Thymus (tissue), 11 donors: Measurements from ENCODE around the gene TMEM114. TPM values are rescaled to one million over a fixed set of nuclear protein-coding genes. Genes with fewer than 3 reads are reported as not detected.

Experiments
- DNase-seq, 9 donors: peaks; one replicate each; pipeline ENCODE4 v3.0.0-alpha.2; 2013; ENCODE audit warnings: low spot score in 9 of 9, low read depth in 6 of 9, missing footprints in 1 of 9
- H3K27ac ChIP-seq, 2 donors: one replicate each; pipeline ENCODE4 v1.5.1; 2013; ENCODE audit warnings: control low read depth in 1 of 2, low read depth in 1 of 2, low read length in 1 of 2, mild to moderate bottlenecking in 1 of 2, moderate library complexity in 1 of 2
- H3K27me3 ChIP-seq, 2 donors: one replicate each; pipeline ENCODE4 v1.5.1; 2013; ENCODE audit warnings: low read length in 1 of 2; ENCODE audit not compliant: control insufficient read depth in 2 of 2, insufficient read depth in 1 of 2
- H3K36me3 ChIP-seq, 2 donors: one replicate each; pipeline ENCODE4 v1.5.1; 2013; ENCODE audit warnings: low read length in 1 of 2, mild to moderate bottlenecking in 1 of 2, moderate library complexity in 1 of 2; ENCODE audit not compliant: control insufficient read depth in 2 of 2, insufficient read depth in 2 of 2
- H3K4me1 ChIP-seq, 2 donors: one replicate each; pipeline ENCODE4 v1.5.1; 2013; ENCODE audit warnings: low read length in 2 of 2; ENCODE audit not compliant: control insufficient read depth in 2 of 2, insufficient read depth in 2 of 2
- H3K4me3 ChIP-seq, 2 donors: one replicate each; pipeline ENCODE4 v1.5.1; 2013; ENCODE audit warnings: low read length in 2 of 2, control low read depth in 1 of 2, mild to moderate bottlenecking in 1 of 2
- H3K9me3 ChIP-seq, 2 donors: one replicate each; pipeline ENCODE4 v1.5.1; 2013; ENCODE audit warnings: low read length in 1 of 2, mild to moderate bottlenecking in 1 of 2; ENCODE audit not compliant: control insufficient read depth in 2 of 2, insufficient read depth in 1 of 2
- WGBS: extraction: QIAGEN DNeasy Blood & Tissue Kit; methylation state at CpG from one replicate; pipeline ENCODE4 v1.1.7; 2013; 5-methylcytosine and 5-hydroxymethylcytosine counted together
- polyA plus RNA-seq: library from polyadenylated mRNA; stranded (reverse); fragments of 200-250 nt; gene quantifications from one replicate; pipeline ENCODE4 v1.2.3, GENCODE V29; 2013
- total RNA-seq: library from RNA; stranded (reverse); fragments of 120-200 nt; gene quantifications from one replicate; pipeline ENCODE4 v1.2.4, GENCODE V29; 2013
- donor health status: healthy.

The TMEM114 gene
- total and polyA plus RNA-seq, 2 donors = 0.14 to 0.34 TPM

DNA sequence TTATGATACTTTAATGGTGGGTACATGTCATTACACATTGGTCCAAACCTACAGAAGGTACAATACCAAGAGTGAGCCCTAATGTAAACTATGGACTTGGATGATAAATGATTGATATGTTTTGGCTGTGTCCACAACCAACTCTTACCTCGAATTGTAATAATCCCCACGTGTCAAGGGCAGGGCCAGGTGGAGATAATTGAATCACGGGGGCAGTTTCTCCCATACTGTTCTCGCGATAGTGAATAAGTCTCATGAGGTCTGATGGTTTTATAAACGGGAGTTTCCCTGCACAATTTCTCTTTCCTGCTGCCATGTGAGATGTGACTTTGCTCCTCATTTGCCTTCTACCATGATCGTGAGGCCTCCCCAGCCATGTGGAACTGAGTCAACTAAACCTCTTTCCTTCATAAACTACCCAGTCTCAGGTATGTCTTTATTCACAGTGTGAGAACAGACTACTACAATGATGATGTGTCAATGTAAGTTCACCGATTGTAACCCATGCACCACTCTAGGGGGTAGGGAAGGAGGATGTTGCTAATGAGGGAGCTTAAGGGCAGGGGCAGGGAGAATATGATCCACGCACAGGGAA is 24.2 kb upstream of the TMEM114 start:
- Histone ChIP-seq H3K9me3 (peaks cover 0 to under 1% of the 10 kb centered on the region in 2 donors), H3K36me3 (no peaks in the 10 kb centered on the region), H3K4me1 (no peaks in the 10 kb centered on the region), H3K4me3 (no peak overlapping the region), H3K27ac (no peak overlapping the region), H3K27me3 (peaks cover 0 to 9% of the 10 kb centered on the region in 2 donors)
- DNase-seq = no peak
- 85% methylated on average over 9 of the region's 9 CpGs for WGBS

DNA sequence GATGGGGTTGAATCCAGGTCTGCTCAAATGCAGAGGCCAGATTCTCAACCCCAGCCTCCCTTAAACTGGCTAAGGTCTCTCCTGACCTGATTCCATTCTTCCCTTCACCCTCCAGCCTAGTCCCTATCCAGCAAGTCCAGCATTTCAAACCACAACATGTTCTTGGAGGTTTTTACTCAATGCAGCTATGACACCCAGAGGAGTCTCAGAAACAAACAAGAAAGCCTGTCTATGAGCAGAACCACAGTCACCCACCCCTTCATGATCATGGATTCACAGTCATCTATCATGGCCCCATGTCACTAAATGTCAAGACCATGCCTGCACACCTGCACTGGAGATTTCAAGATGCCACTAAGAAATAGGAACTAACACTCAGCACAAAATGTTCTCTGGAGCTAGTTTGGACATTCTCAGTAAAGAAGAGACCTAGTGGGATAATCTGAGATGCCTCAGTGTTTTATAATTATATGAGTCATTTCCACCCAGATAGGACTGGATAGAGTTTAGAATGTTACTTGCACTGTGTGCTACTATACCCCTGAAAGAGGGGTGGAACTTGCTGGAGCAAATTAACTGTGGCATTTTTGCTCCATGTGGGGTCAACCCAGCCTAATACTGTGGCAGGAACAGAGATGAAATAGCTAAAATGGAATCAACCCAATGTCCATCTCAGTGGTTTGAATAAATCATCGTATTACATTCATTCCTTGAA is 21.7 kb upstream of the TMEM114 start:
- Histone ChIP-seq H3K4me3 (no peak overlapping the region), H3K27me3 (no peaks in the 10 kb centered on the region), H3K4me1 (no peaks in the 10 kb centered on the region), H3K9me3 (peaks cover 0 to 1% of the 10 kb centered on the region in 2 donors), H3K27ac (no peak overlapping the region), H3K36me3 (no peaks in the 10 kb centered on the region)
- 100% methylated on average over 1 of the region's 1 CpG for WGBS
- DNase-seq = no peak

DNA sequence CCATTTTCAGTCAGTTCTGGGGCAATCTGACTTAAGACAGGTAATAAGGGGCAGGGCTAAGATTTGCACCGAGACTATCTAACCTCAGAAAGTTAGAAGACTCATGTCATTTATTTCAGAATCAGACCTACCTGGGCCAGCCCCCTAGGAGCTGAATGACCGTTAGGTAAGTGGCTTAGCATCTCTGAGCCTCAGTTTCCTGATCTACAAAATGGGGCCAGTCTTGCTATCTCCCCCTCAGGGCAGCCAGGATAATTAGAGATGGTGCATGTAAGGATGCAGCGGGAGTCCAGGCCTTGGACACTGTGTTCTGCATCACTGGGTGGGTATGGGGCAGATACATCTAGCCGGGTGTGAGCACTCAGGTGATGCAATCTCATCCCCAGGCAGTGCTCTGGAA is 20.8 kb upstream of the TMEM114 start:
- DNase-seq = no peak
- no peak overlapping the region for H3K4me3 ChIP-seq
- H3K27me3 ChIP-seq = no peaks in the 10 kb centered on the region
- H3K27ac ChIP-seq = no peak overlapping the region
- no peaks in the 10 kb centered on the region for H3K4me1 ChIP-seq
- WGBS = 83% methylated on average over 4 of the region's 4 CpGs
- H3K36me3 ChIP-seq = no peaks in the 10 kb centered on the region
- peaks cover 0 to 1% of the 10 kb centered on the region in 2 donors for H3K9me3 ChIP-seq

DNA sequence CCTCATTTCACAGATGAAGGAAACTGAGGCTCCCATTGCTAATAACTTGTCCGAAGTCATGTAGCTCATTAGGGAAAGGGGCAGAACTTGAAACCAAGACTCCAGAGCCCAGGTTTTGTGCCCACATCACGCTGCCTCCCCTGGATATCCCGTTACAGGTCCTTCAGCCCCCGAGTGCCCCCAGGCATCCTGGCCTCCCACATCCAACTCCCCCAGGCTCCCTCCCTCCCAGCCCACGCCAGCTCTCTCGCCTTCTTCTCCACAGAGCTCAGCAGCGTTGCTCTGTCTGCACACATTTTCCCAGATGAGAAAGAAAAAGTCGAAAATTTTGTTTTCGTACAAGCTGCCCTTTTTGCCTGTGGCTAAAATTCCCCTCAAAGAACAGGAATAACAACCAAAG is 16.9 kb upstream of the TMEM114 start:
- no peak overlapping the region for H3K27ac ChIP-seq
- no peak overlapping the region for H3K4me3 ChIP-seq
- peaks cover 0 to 1% of the 10 kb centered on the region in 2 donors for H3K9me3 ChIP-seq
- H3K27me3 ChIP-seq = no peaks in the 10 kb centered on the region
- DNase-seq = no peak
- no peaks in the 10 kb centered on the region for H3K4me1 ChIP-seq
- 87% methylated on average over 9 of the region's 9 CpGs for WGBS
- no peaks in the 10 kb centered on the region for H3K36me3 ChIP-seq

DNA sequence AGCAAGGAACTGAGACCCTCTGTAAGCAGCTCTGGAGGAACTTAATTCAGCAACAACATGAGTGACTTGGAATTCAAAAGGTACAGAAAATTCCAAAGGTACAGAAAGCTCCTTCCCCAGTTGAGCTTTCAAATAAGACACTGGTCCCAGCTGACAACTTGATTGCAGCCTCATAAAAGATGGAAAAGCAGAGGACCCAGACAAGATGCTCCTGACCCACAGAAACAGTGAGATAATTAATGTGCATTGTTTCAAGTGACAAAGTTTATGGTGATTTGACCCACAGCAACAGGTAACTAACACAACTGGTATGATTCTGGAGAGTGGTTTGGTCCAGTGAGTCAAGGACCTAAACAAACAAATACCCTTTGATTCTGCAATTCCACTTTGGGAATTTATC is 15.2 kb upstream of the TMEM114 start:
- Histone ChIP-seq H3K4me3 (no peak overlapping the region), H3K9me3 (peaks cover 0 to 1% of the 10 kb centered on the region in 2 donors), H3K27ac (no peak overlapping the region), H3K4me1 (no peaks in the 10 kb centered on the region), H3K27me3 (no peaks in the 10 kb centered on the region), H3K36me3 (no peaks in the 10 kb centered on the region)
- DNase-seq = no peak

DNA sequence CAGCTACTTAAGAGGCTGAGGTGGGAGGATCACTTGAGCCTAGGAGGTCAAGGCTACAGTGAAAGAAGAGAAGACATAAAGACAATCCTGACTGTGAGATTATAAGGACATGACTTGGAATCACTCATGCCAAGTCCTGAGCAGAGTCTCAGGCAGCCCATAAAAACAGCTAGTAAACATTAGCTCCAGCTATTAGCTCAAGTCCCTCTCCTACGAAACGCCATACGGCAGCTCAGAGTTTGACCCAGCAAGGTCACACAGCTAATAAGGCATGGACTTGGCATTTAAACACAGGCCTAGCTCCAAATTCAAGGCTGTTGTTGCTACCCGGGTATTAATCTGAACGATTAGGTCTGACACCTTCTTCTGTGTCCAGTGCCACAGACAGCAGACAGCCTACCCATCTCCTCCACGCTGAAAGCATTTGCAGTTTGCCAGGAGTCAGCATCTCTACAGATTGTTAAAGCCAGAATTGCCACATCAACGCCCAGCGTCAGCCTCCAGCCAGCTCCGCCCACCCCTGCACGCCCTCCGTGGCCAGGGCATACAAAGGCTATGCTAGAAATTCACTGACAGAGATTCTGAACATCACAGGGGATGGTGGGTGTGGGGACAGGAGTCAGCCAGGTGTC is 9.9 kb upstream of the TMEM114 start:
- no peak for DNase-seq
- WGBS = 90% methylated on average over 11 of the region's 11 CpGs
- Histone ChIP-seq H3K36me3 (no peaks in the 10 kb centered on the region), H3K27me3 (no peaks in the 10 kb centered on the region), H3K4me3 (no peak overlapping the region), H3K27ac (no peak overlapping the region), H3K4me1 (no peaks in the 10 kb centered on the region), H3K9me3 (peaks cover 0 to 5% of the 10 kb centered on the region in 2 donors)

DNA sequence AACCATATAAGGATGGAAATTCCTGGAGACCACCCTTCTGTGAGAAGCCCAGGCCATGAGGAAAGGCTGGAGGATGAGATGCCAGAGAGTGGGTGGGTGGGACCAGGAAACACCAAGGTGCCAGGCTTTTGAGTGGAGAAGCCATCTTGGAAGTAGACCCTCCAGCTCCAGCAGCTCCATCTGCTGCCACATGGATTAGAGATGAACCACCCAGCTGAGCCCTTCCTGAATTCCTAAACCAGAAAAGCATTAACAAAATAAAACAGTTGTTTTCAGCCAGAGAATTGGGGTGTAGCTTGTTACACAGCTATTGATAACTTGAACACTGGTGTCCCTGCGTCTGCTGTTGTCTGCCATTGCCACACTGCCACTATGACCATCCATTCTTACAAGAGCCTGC is 6.3 kb upstream of the TMEM114 start:
- Histone ChIP-seq H3K27ac (no peak overlapping the region), H3K36me3 (no peaks in the 10 kb centered on the region)
- 94% methylated on average over 1 of the region's 1 CpG for WGBS

DNA sequence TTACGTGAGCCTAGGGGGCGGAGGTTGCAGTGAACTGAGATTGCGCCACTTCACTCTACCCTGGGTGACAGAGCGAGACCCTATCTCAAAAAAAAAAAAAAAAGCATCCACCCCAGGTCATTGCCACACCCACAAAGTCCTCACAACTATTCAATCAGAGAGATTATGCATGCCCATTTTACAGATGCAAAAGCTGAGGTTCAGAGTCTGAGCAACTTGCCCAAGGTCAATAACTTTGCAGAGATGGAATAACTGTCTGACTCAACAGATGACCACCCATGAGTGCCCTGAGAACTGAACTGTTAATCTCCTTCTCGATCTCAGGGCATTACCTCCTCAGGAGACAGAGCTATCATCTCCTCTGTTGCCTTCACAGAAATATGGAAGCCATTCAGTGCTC is 5.5 kb upstream of the TMEM114 start:
- no peak for DNase-seq
- Histone ChIP-seq H3K36me3 (no peaks in the 10 kb centered on the region), H3K4me3 (no peak overlapping the region), H3K4me1 (no peaks in the 10 kb centered on the region), H3K27me3 (peaks cover 0 to 5% of the 10 kb centered on the region in 2 donors), H3K9me3 (peaks cover 0 to 5% of the 10 kb centered on the region in 2 donors), H3K27ac (no peak overlapping the region)
- 94% methylated on average over 5 of the region's 5 CpGs for WGBS

More for the DNA sequence above, 6.3 kb upstream of the TMEM114 start:
- no peak for DNase-seq
- Histone ChIP-seq H3K27me3 (peaks cover 0 to under 1% of the 10 kb centered on the region in 2 donors), H3K4me1 (no peaks in the 10 kb centered on the region), H3K9me3 (peaks cover 0 to 5% of the 10 kb centered on the region in 2 donors), H3K4me3 (no peak overlapping the region)

DNA sequence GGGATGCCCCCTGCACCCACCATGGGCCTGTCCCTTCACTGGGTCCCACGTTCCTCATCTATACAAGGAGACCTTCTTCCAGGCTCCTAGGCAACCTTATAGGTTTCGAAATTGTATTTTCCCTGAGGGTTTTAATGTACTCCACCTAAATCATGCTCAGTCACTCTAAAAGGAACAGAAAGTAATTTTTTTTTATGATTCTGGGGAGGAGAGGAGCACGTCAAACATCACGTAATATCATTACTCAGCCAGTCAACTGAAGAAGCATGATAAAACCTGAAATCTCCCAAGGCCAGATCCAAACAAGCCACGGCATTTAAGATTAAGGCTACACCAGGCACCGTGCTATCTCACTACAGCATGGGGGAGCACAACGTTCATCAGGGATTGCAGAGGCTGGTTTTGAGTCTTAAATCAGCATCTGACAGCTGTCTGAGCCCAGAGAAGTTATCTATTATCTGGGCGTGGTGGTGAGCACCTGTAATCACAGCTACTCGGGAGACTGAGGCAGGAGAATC is 3.9 kb upstream of the TMEM114 start:
- 82% methylated on average over 9 of the region's 9 CpGs for WGBS
- H3K4me1 ChIP-seq = no peaks in the 10 kb centered on the region
- DNase-seq = no peak
- H3K9me3 ChIP-seq = peaks cover under 1 to 8% of the 10 kb centered on the region in 2 donors
- peaks cover 12 to 21% of the 10 kb centered on the region in 2 donors for H3K27me3 ChIP-seq
- no peaks in the 10 kb centered on the region for H3K36me3 ChIP-seq
- H3K27ac ChIP-seq = no peak overlapping the region
- no peak overlapping the region for H3K4me3 ChIP-seq
